GM12878 (cell line): Measurements from ENCODE around the gene FGD5.

Source experiments
- CTCF ChIP-seq, 3 experiments: IDR thresholded peaks in 2 of 3; conservative IDR thresholded peaks in 1 of 3; 2 replicates each; pipeline ENCODE4 v1.5.1; 2011; ENCODE audit warnings: low read depth in 3 of 3, low read length in 3 of 3, mild to moderate bottlenecking in 3 of 3, control low read depth in 2 of 3, moderate library complexity in 2 of 3, inconsistent platforms in 1 of 3, mixed read lengths in 1 of 3; ENCODE audit not compliant: control insufficient read depth in 2 of 3, insufficient read depth in 1 of 3; ENCODE audit errors: extremely low read depth in 1 of 3
- HCFC1 ChIP-seq: fragments of 150-350 bp; IDR thresholded peaks from 2 replicates; pipeline ENCODE4 v1.6.1; 2014; ENCODE audit warnings: low read length
- JUND ChIP-seq: IDR thresholded peaks from 2 replicates; pipeline ENCODE4 v1.6.1; 2012; ENCODE audit warnings: low read depth, mild to moderate bottlenecking, low read length, improper control_type of control experiment, moderate library complexity
- KDM1A ChIP-seq: fragments of 200-600 bp; sonication (generic); IDR thresholded peaks from 2 replicates; pipeline ENCODE4 v1.6.1; 2016; ENCODE audit warnings: borderline replicate concordance
- RBBP5 ChIP-seq: fragments of 200-600 bp; sonication (generic); conservative IDR thresholded peaks from 2 replicates; pipeline ENCODE4 v1.6.1; 2016
- RFX5 ChIP-seq: IDR thresholded peaks from 2 replicates; pipeline ENCODE4 v1.6.1; 2011; ENCODE audit warnings: low read depth, low read length, improper control_type of control experiment
- TCF3 ChIP-seq: IDR thresholded peaks from 2 replicates; pipeline ENCODE4 v1.6.1; 2012; ENCODE audit warnings: low read depth, mild to moderate bottlenecking, low read length, borderline replicate concordance; ENCODE audit not compliant: insufficient read depth
- TF ChIP-seq, protein P1 (sequence below): IDR thresholded peaks from 2 replicates; pipeline ENCODE4 v1.6.1; 2012; ENCODE audit warnings: mild to moderate bottlenecking, low read depth, low read length

- no peak for TF ChIP-seq KDM1A
- TF ChIP-seq, protein P1, sequence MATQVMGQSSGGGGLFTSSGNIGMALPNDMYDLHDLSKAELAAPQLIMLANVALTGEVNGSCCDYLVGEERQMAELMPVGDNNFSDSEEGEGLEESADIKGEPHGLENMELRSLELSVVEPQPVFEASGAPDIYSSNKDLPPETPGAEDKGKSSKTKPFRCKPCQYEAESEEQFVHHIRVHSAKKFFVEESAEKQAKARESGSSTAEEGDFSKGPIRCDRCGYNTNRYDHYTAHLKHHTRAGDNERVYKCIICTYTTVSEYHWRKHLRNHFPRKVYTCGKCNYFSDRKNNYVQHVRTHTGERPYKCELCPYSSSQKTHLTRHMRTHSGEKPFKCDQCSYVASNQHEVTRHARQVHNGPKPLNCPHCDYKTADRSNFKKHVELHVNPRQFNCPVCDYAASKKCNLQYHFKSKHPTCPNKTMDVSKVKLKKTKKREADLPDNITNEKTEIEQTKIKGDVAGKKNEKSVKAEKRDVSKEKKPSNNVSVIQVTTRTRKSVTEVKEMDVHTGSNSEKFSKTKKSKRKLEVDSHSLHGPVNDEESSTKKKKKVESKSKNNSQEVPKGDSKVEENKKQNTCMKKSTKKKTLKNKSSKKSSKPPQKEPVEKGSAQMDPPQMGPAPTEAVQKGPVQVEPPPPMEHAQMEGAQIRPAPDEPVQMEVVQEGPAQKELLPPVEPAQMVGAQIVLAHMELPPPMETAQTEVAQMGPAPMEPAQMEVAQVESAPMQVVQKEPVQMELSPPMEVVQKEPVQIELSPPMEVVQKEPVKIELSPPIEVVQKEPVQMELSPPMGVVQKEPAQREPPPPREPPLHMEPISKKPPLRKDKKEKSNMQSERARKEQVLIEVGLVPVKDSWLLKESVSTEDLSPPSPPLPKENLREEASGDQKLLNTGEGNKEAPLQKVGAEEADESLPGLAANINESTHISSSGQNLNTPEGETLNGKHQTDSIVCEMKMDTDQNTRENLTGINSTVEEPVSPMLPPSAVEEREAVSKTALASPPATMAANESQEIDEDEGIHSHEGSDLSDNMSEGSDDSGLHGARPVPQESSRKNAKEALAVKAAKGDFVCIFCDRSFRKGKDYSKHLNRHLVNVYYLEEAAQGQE: no peak
- TF ChIP-seq JUND: no peak
- no peak for TF ChIP-seq TCF3
- no peak for TF ChIP-seq HCFC1
- TF ChIP-seq CTCF (IDR thresholded peaks at IDR 0.05 in 2 of 3, conservative IDR thresholded peaks at IDR 0.05 in 1 of 3; ENCODE audit: control insufficient read depth in 2 of 3, extremely low read depth in 1 of 3, insufficient read depth in 1 of 3, low read depth in 3 of 3, low read length in 3 of 3): no peak
- no peak for TF ChIP-seq RBBP5
- TF ChIP-seq RFX5: no peak
Measured at GRCh38 chr3:14946236-14946635, 127.5 kb downstream of the FGD5 start.
